GM19452 (cell line): ENCODE measurements around the gene SULT1A3.
"Not testable (repeated sequence)": the region's sequence is repeated elsewhere in the genome, so short reads cannot be mapped to it uniquely, and the experiment has no call there.

Experiments used
- ATAC-seq: cut with Tn5 transposase; IDR thresholded peaks from one replicate; pipeline ENCODE4 v1.9.1; 2021; ENCODE audit not compliant: unreplicated experiment

The SULT1A3 gene

DNA sequence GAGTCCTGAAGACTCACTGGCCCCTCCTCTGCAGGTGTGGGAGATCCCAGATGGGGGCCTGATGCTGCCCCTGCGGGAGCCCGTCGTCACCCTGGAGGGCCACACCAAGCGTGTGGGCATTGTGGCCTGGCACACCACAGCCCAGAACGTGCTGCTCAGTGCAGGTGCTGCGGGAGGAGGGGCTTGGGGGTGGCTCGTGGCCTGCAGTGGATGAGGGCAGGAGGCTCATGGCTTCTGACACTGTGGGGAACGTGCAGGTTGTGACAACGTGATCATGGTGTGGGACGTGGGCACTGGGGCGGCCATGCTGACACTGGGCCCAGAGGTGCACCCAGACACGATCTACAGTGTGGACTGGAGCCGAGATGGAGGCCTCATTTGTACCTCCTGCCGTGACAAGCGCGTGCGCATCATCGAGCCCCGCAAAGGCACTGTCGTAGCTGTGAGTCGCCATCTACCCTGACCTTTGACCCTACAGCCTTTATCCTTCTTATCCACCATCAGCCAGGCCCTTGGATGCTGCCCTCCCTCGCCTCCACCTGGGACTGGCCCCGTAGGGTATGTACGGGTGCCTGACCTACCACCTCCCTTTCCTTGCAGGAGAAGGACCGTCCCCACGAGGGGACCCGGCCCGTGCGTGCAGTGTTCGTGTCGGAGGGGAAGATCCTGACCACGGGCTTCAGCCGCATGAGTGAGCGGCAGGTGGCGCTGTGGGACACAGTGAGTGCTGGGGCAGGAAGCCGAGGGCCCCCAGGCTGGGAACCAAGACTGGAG, 12.1 kb upstream of the SULT1A3 start:
- no peak for ATAC-seq

DNA sequence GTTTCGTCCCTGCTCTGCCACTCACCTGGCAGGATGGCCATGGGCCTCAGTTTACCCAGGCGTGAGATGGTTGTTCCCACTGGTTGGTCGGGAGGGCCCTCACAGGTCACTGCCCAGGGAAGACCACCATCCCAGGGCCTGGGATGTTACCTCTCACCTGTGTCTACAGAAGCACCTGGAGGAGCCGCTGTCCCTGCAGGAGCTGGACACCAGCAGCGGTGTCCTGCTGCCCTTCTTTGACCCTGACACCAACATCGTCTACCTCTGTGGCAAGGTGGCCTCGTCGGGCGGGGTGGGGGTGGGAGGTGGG, 11.5 kb upstream of the SULT1A3 start:
- ATAC-seq, result no peak

DNA sequence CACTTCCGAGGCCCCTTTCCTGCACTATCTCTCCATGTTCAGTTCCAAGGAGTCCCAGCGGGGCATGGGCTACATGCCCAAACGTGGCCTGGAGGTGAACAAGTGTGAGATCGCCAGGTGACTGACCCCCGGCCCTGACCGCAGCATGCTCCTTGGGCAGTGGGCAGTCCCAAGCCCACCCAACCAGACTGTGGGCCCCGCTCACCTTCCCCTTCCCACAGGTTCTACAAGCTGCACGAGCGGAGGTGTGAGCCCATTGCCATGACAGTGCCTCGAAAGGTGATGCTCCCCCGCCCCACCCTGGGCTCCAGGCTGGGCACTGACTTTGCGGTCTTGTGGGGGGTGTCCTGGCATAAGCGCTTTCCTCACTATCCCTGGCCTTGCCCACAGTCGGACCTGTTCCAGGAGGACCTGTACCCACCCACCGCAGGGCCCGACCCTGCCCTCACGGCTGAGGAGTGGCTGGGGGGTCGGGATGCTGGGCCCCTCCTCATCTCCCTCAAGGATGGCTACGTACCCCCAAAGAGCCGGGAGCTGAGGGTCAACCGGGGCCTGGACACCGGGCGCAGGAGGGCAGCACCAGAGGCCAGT, 11.0 kb upstream of the SULT1A3 start:
- ATAC-seq, result no peak

DNA sequence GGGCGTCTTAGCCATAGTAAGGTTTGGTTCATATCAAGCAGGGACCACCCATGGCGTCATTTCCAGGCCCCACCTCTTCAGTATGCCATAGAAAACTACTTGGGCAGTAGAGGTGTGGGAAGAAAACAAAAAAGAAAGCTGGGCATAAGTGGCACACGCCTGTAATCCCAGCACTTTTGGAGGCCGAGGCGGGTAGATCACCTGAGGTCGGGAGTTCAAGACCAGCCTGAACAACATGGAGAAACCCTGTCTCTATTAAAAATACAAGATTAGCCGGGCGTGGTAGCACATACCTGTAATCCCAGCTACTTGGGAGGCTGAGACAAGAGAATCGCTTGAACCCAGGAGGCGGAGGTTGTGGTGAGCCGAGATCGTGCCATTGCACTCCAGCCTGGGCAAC, 7.9 kb upstream of the SULT1A3 start:
- not testable (repeated sequence) for ATAC-seq

- not testable (repeated sequence) for ATAC-seq
Observed at GRCh38 chr16:30193098-30193497, 6.0 kb upstream of the SULT1A3 start.

GRCh38 chr16:30193615-30194014, 5.4 kb upstream of the SULT1A3 start, which contains the start of the genes BOLA2B and SLX1A:
Gene BOLA2B, minus strand, starts transcription at chr16:30193666. Its CDS starts 71 bp downstream, at chr16:30193595.
Gene SLX1A, plus strand, starts transcription at chr16:30193875. Its CDS starts 210 bp downstream, at chr16:30194085.
- peak; percentile 84 for ATAC-seq

DNA sequence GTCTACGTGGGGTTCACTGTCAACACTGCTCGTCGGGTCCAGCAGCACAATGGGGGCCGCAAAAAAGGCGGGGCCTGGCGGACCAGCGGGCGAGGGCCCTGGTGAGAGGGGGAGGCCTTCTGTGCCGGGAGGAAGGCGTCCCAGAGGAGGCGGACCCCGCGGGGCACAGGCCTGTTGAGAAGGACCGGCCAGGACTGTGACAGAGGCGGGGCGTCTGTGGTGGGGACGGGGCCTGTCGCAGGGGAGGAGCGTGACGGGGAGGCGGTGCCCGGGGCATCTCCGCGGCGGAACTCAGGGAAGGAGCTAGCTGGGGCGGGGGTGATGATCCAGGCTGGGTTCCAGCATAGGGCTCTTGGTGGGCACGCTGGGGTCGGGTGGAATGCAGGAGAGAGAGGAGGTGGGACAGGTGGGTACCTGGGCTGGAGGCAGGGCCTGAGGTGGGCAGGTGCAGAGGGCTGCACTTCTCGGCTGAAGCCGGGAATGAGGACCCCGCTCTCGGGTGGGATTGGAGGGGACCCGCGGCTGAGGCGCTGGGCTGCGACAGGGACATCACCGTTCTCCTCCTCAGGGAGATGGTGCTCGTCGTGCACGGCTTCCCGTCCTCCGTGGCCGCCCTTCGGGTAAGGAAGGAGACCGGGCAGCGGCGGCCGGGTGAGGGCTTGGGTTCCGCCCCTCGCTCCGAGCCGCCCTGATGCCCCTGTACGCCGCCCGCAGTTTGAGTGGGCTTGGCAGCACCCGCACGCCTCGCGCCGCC, 4.7 kb upstream of the SULT1A3 start:
- peak; percentile 53 for ATAC-seq

DNA sequence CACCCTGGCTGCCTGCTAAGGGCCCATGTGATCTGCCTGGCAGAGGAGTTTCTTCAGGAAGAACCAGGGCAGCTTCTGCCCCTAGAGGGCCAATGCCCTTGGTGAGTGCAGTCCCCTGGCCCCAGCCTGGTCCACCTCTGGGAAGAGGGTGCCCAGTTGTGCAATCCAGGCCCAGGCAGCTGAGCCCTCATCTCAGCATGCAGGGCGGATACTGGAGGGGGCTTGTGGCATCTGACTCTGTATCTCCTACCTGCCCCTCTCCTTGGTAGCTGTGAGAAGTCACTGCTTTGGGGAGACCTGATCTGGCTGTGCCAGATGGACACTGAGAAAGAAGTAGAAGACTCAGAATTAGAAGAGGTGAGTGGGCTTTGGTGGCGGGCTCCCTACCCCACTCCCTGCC, 2.1 kb upstream of the SULT1A3 start:
- not testable (repeated sequence) for ATAC-seq

- ATAC-seq, result not testable (repeated sequence)
Observed at GRCh38 chr16:30199608-30200343, 721 bp downstream of the SULT1A3 start.

- not testable (repeated sequence) for ATAC-seq
Observed at GRCh38 chr16:30205541-30206236, 6.6 kb downstream of the SULT1A3 start.

DNA sequence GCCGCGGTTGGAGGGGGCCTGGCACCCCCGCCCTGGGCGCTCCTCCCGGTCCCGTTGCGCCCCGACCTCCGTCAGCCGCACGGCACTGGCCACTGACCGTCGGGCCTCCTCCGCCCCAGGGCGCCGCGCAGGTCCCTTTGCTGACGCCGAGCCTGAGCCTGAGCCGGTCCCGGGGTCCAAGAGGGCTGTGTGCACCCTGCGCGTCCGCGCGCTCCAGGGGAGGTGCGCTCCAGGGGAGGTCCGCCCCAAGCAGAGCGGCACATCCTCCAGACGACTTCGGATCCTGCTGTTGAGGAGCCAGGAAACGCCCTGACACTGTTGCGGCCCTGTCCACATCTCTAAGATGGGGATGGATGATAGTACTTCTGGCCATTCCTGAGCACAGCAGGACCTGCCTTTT, 7.2 kb downstream of the SULT1A3 start:
- not testable (repeated sequence) for ATAC-seq

DNA sequence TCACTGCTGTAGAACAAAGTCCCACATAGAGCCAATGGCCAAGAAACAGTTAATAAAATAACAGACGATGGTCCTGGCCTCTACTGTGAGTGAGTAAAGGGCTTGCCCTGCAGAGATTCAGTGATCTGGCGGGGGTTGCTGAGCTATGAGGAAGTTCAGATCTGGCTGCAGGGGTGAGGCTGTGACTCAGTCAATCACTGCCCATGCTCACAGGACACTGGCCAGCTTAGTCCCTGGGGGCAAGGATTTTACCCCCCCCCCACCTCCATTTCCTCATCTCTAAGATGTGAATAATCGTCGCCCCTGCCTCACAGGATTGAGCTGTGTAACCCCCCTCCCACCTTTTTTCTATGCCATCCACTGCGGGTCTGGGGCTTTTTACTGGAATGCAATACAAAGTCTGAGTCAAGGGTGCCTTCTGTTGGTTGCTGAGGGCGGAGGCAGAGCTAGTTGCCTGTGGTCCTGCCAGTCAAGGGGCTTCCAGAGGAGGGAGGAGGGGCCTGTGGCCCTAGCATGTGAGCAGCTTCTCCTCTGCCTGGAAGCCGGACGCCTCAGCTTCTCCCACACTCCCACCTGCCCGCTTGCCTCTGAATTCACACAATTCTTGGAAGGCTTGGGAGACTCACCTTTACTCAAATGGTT, 8.1 kb downstream of the SULT1A3 start:
- not testable (repeated sequence) for ATAC-seq

DNA sequence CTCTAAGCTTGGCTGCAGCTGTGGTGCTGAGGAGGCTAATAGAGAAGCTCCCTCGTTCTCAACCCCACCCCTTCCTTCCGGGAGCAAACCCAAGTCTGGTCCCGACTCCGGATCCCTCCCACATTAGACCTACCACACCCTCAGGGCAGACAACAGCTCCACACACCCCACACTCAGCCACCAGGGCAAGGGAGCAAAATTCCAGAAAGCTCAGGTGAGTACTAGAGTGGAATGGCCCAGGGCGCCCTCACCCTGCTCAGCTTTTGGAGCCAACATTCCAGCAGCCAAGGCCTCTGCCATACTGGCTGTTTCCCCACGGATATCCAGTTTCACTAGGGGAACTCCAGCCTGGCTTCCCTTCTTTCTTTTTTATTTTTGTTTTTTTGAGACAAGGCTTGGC, 10.0 kb downstream of the SULT1A3 start:
- ATAC-seq, result not testable (repeated sequence)

DNA sequence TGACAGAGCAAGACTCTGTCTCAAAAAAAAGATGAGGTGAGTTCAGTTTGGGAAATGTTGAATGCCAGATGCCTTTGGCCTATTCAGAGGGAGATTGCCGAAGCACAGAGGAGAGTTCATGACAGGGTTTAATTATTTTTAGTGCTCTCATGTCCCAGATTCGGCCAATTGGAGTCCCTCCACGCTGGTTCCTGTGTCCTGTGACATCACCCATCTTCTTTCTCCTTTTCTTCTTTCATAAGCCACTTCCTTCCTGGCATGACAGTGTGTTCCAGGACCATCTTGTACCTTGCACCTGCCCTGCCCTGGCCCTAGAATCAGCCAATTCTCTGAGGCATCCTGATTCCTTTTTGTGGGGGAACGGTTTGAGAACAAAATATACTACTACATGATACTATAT, 12.4 kb downstream of the SULT1A3 start:
- not testable (repeated sequence) for ATAC-seq

GRCh38 chr16:30217082-30217481, 18.0 kb downstream of the SULT1A3 start:
- not testable (repeated sequence) for ATAC-seq

DNA sequence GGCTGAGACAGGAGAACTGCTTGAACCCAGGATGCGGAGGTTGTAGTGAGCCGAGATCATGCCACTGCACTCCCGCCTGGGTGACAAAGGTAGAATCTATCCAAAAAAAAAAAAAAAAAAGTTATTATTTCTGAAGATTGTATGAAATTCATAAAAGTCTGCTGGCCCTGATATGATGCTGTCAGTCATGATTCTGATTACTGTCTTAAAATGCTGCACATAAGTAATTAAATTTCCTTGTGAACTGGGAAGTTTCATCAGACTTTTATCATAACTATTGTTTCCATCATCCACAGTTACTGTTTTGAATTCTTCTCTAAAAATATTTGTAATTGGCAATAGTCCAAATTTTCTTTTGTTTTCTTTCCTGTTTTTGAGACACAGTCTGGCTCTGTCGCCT, 49.3 kb downstream of the SULT1A3 start, which contains the start of gene NPIPB13:
Gene NPIPB13 (minus strand): TSS at position 101 of the 400 bp plus-strand sequence. CDS start 2,906 bp downstream, outside the sequence.
- ATAC-seq, result not testable (repeated sequence)
